ENCODE results near the gene RAMP1.

Gene RAMP1

GRCh38 chr2:237859533-237860272, at the start of gene RAMP1:
TSS of gene RAMP1 (plus strand) at chr2:237859623. CDS start at chr2:237859676, 53 bp downstream.
- DNase-seq (ENCODE audit: low read depth in 2 of 2), result peak; percentile 14 to 32
- peak within 1 kb of the TSS; percentile 39 to 54 for H3K4me3 ChIP-seq (replicated peaks in 1 of 2; ENCODE audit: low read depth in 2 of 2, low read length in 2 of 2)
- TF ChIP-seq CTCF (IDR thresholded peaks at IDR 0.05; ENCODE audit: low read depth, low read length), result no peak

- H3K4me3 ChIP-seq (replicated peaks in 1 of 2; ENCODE audit: low read depth in 2 of 2, low read length in 2 of 2), result no peak overlapping the region
- DNase-seq (ENCODE audit: low read depth in 2 of 2), result no peak
- TF ChIP-seq CTCF (IDR thresholded peaks at IDR 0.05; ENCODE audit: low read depth, low read length), result no peak
These were observed 43.8 kb upstream of the RAMP1 start for GRCh38 chr2:237815637-237816036.

- no peak overlapping the region for H3K4me3 ChIP-seq (replicated peaks in 1 of 2; ENCODE audit: low read depth in 2 of 2, low read length in 2 of 2)
- DNase-seq (ENCODE audit: low read depth in 2 of 2), result no peak
- no peak for TF ChIP-seq CTCF (IDR thresholded peaks at IDR 0.05; ENCODE audit: low read depth, low read length)
These were observed 42.9 kb upstream of the RAMP1 start for GRCh38 chr2:237816531-237816930.

- peak; percentile 46 to 73 for DNase-seq (ENCODE audit: low read depth in 2 of 2)
- no peak for TF ChIP-seq CTCF (IDR thresholded peaks at IDR 0.05; ENCODE audit: low read depth, low read length)
- no peak overlapping the region for H3K4me3 ChIP-seq (replicated peaks in 1 of 2; ENCODE audit: low read depth in 2 of 2, low read length in 2 of 2)
These were observed 41.4 kb upstream of the RAMP1 start for GRCh38 chr2:237818066-237818473.

GRCh38 chr2:237819231-237819630, 40.2 kb upstream of the RAMP1 start:
- TF ChIP-seq CTCF (IDR thresholded peaks at IDR 0.05; ENCODE audit: low read depth, low read length), result no peak
- no peak overlapping the region for H3K4me3 ChIP-seq (replicated peaks in 1 of 2; ENCODE audit: low read depth in 2 of 2, low read length in 2 of 2)
- DNase-seq (ENCODE audit: low read depth in 2 of 2), result peak in 1 of 2 donors; percentile 16

- TF ChIP-seq CTCF (IDR thresholded peaks at IDR 0.05; ENCODE audit: low read depth, low read length), result no peak
- H3K4me3 ChIP-seq (replicated peaks in 1 of 2; ENCODE audit: low read depth in 2 of 2, low read length in 2 of 2), result no peak overlapping the region
- no peak for DNase-seq (ENCODE audit: low read depth in 2 of 2)
These were observed 39.0 kb upstream of the RAMP1 start for GRCh38 chr2:237820421-237820820.

GRCh38 chr2:237823544-237823943, 35.9 kb upstream of the RAMP1 start:
- no peak for TF ChIP-seq CTCF (IDR thresholded peaks at IDR 0.05; ENCODE audit: low read depth, low read length)
- DNase-seq (ENCODE audit: low read depth in 2 of 2), result no peak
- H3K4me3 ChIP-seq (replicated peaks in 1 of 2; ENCODE audit: low read depth in 2 of 2, low read length in 2 of 2), result no peak overlapping the region

Measured in cardiac fibroblast (primary cell).